Suprapubic skin (tissue), 3 donors: ENCODE data around the gene POLR1D.

Experiments
- CTCF ChIP-seq, 2 donors: fragments of 200-600 bp in 1 of 2; fragments of 450-650 bp in 1 of 2; sonication (generic) in 1 of 2; IDR thresholded peaks; one replicate each; pipeline ENCODE4 v1.5.1; 2016 to 2019; ENCODE audit warnings: antibody characterized with exemption in 2 of 2, mild to moderate bottlenecking in 1 of 2, moderate library complexity in 1 of 2
- POLR2A ChIP-seq, 2 donors: fragments of 450-650 bp; IDR thresholded peaks; one replicate each; pipeline ENCODE4 v1.6.1; 2017; ENCODE audit warnings: antibody characterized with exemption in 2 of 2, mild to moderate bottlenecking in 2 of 2, moderate library complexity in 2 of 2

- TF ChIP-seq CTCF (IDR thresholded peaks at IDR 0.05) = no peak
- no peak for TF ChIP-seq POLR2A (IDR thresholded peaks at IDR 0.05)
Observed at GRCh38 chr13:27583645-27584044, 38.0 kb upstream of the POLR1D start.
